Fibroblast of skin of left biceps (primary cell): ENCODE data around the gene CMC1.
"Not testable (repeated sequence)": the region's sequence is repeated elsewhere in the genome, so short reads cannot be mapped to it uniquely, and the experiment has no call there.

Source experiments
- DNase-seq, 2 experiments: peaks; one replicate each; pipeline ENCODE4 v3.0.0-alpha.2; 2013; ENCODE audit warnings: low read depth in 2 of 2

CMC1 gene

GRCh38 chr3:28244491-28244890, 3.1 kb downstream of the CMC1 start:
- no peak for DNase-seq

- no peak for DNase-seq
Measured at GRCh38 chr3:28247286-28247685, 5.9 kb downstream of the CMC1 start.

GRCh38 chr3:28250999-28251398, 9.6 kb downstream of the CMC1 start:
- no peak for DNase-seq

- no peak for DNase-seq
Measured at GRCh38 chr3:28252001-28252431, 10.6 kb downstream of the CMC1 start.

GRCh38 chr3:28253040-28253715, 11.8 kb downstream of the CMC1 start:
- DNase-seq: no peak

GRCh38 chr3:28262001-28262400, 20.6 kb downstream of the CMC1 start:
- no peak for DNase-seq

GRCh38 chr3:28265641-28266040, 24.2 kb downstream of the CMC1 start:
- no peak for DNase-seq

GRCh38 chr3:28267984-28268849, 26.8 kb downstream of the CMC1 start:
- no peak for DNase-seq

GRCh38 chr3:28268989-28269388, 27.6 kb downstream of the CMC1 start:
- no peak for DNase-seq

- not testable (repeated sequence) for DNase-seq
Measured at GRCh38 chr3:28269884-28270283, 28.5 kb downstream of the CMC1 start.

GRCh38 chr3:28273837-28274236, 32.4 kb downstream of the CMC1 start:
- DNase-seq: no peak

GRCh38 chr3:28278918-28279317, 37.5 kb downstream of the CMC1 start:
- DNase-seq: no peak

GRCh38 chr3:28279770-28280169, 38.4 kb downstream of the CMC1 start:
- no peak for DNase-seq

- DNase-seq: no peak
Measured at GRCh38 chr3:28280781-28281180, 39.4 kb downstream of the CMC1 start.

GRCh38 chr3:28286595-28286994, 45.2 kb downstream of the CMC1 start:
- DNase-seq: peak in 1 of 2 experiments; percentile 12

GRCh38 chr3:28287046-28287445, 45.6 kb downstream of the CMC1 start:
- DNase-seq: no peak

- DNase-seq: no peak
Measured at GRCh38 chr3:28290863-28291300, 49.5 kb downstream of the CMC1 start.

- DNase-seq: no peak
Measured at GRCh38 chr3:28291577-28291976, 50.2 kb downstream of the CMC1 start.

GRCh38 chr3:28292622-28293021, 51.2 kb downstream of the CMC1 start:
- DNase-seq: no peak

GRCh38 chr3:28294667-28295413, 53.4 kb downstream of the CMC1 start:
- no peak for DNase-seq

- no peak for DNase-seq
Measured at GRCh38 chr3:28295898-28296490, 54.6 kb downstream of the CMC1 start.

- DNase-seq: no peak
Measured at GRCh38 chr3:28299705-28300104, 58.3 kb downstream of the CMC1 start.
